Sigmoid colon (tissue), 7 donors: ENCODE data around the gene SLC45A2. TPM values are rescaled to one million over a fixed set of nuclear protein-coding genes. Genes with fewer than 3 reads are reported as not detected.

Source experiments
- DNase-seq: peaks from one replicate; pipeline ENCODE4 v3.0.0-alpha.2; 2019
- H3K27ac ChIP-seq, 4 donors: fragments of 200-600 bp; sonication (generic); one replicate each; pipeline ENCODE4 v1.5.1; 2016 to 2019; ENCODE audit warnings: mild to moderate bottlenecking in 1 of 4
- H3K27me3 ChIP-seq, 3 donors: fragments of 200-600 bp; sonication (generic); one replicate each; pipeline ENCODE4 v1.5.1; 2019; ENCODE audit warnings: mild to moderate bottlenecking in 1 of 3
- H3K36me3 ChIP-seq, 4 donors: fragments of 200-600 bp; sonication (generic); one replicate each; pipeline ENCODE4 v1.5.1; 2016 to 2019
- H3K4me1 ChIP-seq, 4 donors: fragments of 200-600 bp; sonication (generic); one replicate each; pipeline ENCODE4 v1.5.1; 2017 to 2019
- H3K4me3 ChIP-seq, 4 donors: fragments of 200-600 bp; sonication (generic); one replicate each; pipeline ENCODE4 v1.5.1; 2017 to 2019; ENCODE audit warnings: mild to moderate bottlenecking in 2 of 4, moderate library complexity in 1 of 4
- H3K9me3 ChIP-seq, 4 donors: fragments of 200-600 bp in 3 of 4; sonication (generic) in 3 of 4; one replicate each; pipeline versions ENCODE4 v1.5.1 to v1.6.1; 2013 to 2019
- CTCF ChIP-seq, 4 experiments: fragments of 450-650 bp in 3 of 4; fragments of 200-600 bp in 1 of 4; IDR thresholded peaks; one replicate each; pipeline ENCODE4 v1.5.1; 2016 to 2019; ENCODE audit warnings: antibody characterized with exemption in 4 of 4, mild to moderate bottlenecking in 3 of 4, moderate library complexity in 2 of 4
- EP300 ChIP-seq, 4 donors: sonication (generic); formaldehyde crosslinking; IDR thresholded peaks; one replicate each; pipeline ENCODE4 v1.6.1; 2017; ENCODE audit warnings: antibody characterized with exemption in 4 of 4
- POLR2A ChIP-seq, 2 donors: fragments of 450-650 bp; IDR thresholded peaks; one replicate each; pipeline ENCODE4 v1.6.1; 2016; ENCODE audit warnings: antibody characterized with exemption in 2 of 2, mild to moderate bottlenecking in 2 of 2, moderate library complexity in 2 of 2
- POLR2AphosphoS5 ChIP-seq, 4 donors: sonication (generic); formaldehyde crosslinking; IDR thresholded peaks; one replicate each; pipeline ENCODE4 v1.6.1; 2017; ENCODE audit warnings: antibody characterized with exemption in 4 of 4
- WGBS, 2 donors: extraction: QIAGEN DNeasy Blood & Tissue Kit; methylation state at CpG; one replicate each; pipeline ENCODE4 v1.1.7; 2013; 5-methylcytosine and 5-hydroxymethylcytosine counted together
- intact Hi-C: fragments of 100-400 bp; cut with DNase I; formaldehyde crosslinking; loops from one replicate; pipeline ENCODE4 v1.15.1; 2023
- polyA plus RNA-seq, 3 donors: library from polyadenylated mRNA; stranded (reverse); fragments of 200-250 nt; gene quantifications; one replicate each; pipeline ENCODE4 v1.2.3, GENCODE V29; 2013
- total RNA-seq, 4 donors: library from RNA; depleted of rRNA; stranded (reverse); fragments of >200 nt; gene quantifications; one replicate each; pipeline ENCODE4 v1.1.0, GENCODE V29; 2016
- donor health status: healthy with polysubstance abuse.
- donor health status: Bipolar disorder and iron deficiency.
- donor health status: healthy.

Gene SLC45A2
- total and polyA plus RNA-seq, 7 donors = 0.03 to 0.27 TPM; not detected in 5

GRCh38 chr5:33999978-34000377 lies 15.5 kb upstream of the SLC45A2 start:
- no peak for DNase-seq
- intact Hi-C loops = loop anchor here (10.0 kb wide), 2 partner anchors 485 to 915 kb away; partner anchors contain the start of genes BRIX1 and RAD1
- H3K4me1 ChIP-seq = peaks cover 0 to 22% (median 6%) of the 10 kb centered on the region in 4 donors
- H3K9me3 ChIP-seq = no peaks in the 10 kb centered on the region
- no peaks in the 10 kb centered on the region for H3K27me3 ChIP-seq
- peaks cover 0 to 26% (median 3%) of the 10 kb centered on the region in 4 donors for H3K36me3 ChIP-seq
- TF ChIP-seq EP300 (IDR thresholded peaks at IDR 0.05) (no peak), POLR2AphosphoS5 (IDR thresholded peaks at IDR 0.05) (no peak), CTCF (IDR thresholded peaks at IDR 0.05) (no peak), POLR2A (IDR thresholded peaks at IDR 0.05) (no peak)
- WGBS, 2 donors = 97 to 98% methylated on average over 4 of the region's 4 CpGs
- no peak overlapping the region for H3K4me3 ChIP-seq
- H3K27ac ChIP-seq = no peak overlapping the region

GRCh38 chr5:33997331-33997983 lies 13.0 kb upstream of the SLC45A2 start:
- Histone ChIP-seq H3K4me1 (peaks cover 0 to 22% (median 6%) of the 10 kb centered on the region in 4 donors), H3K4me3 (no peak overlapping the region), H3K27me3 (no peaks in the 10 kb centered on the region), H3K27ac (peak overlapping the region in 1 of 4 donors; percentile 31), H3K36me3 (peaks cover 0 to 14% (median 0%) of the 10 kb centered on the region in 4 donors), H3K9me3 (no peaks in the 10 kb centered on the region)
- intact Hi-C loops = no loop called here
- 34 to 46% methylated on average over 6 of the region's 6 CpGs for WGBS, 2 donors
- TF ChIP-seq CTCF (IDR thresholded peaks at IDR 0.05) (peak in 3 of 4 experiments; percentile 47 to 55 (median 53)), POLR2A (IDR thresholded peaks at IDR 0.05) (no peak), EP300 (IDR thresholded peaks at IDR 0.05) (no peak), POLR2AphosphoS5 (IDR thresholded peaks at IDR 0.05) (peak in 2 of 4 donors; percentile 14 to 32)
- peak; percentile 83 for DNase-seq

GRCh38 chr5:33995865-33996264 lies 11.4 kb upstream of the SLC45A2 start:
- Histone ChIP-seq H3K9me3 (no peaks in the 10 kb centered on the region), H3K27me3 (no peaks in the 10 kb centered on the region), H3K36me3 (peaks cover 0 to 11% (median 0%) of the 10 kb centered on the region in 4 donors), H3K27ac (no peak overlapping the region), H3K4me1 (peaks cover 0 to 13% (median 3%) of the 10 kb centered on the region in 4 donors), H3K4me3 (no peak overlapping the region)
- TF ChIP-seq EP300 (IDR thresholded peaks at IDR 0.05) (no peak), CTCF (IDR thresholded peaks at IDR 0.05) (no peak), POLR2A (IDR thresholded peaks at IDR 0.05) (no peak), POLR2AphosphoS5 (IDR thresholded peaks at IDR 0.05) (no peak)
- 66 to 68% methylated on average over 2 of the region's 2 CpGs for WGBS, 2 donors
- no peak for DNase-seq
- intact Hi-C loops = no loop called here

- Histone ChIP-seq H3K27ac (no peak overlapping the region), H3K36me3 (peaks cover 0 to 11% (median 0%) of the 10 kb centered on the region in 4 donors), H3K9me3 (no peaks in the 10 kb centered on the region), H3K4me1 (peaks cover 0 to 13% (median 3%) of the 10 kb centered on the region in 4 donors), H3K27me3 (no peaks in the 10 kb centered on the region), H3K4me3 (no peak overlapping the region)
- DNase-seq = no peak
- TF ChIP-seq CTCF (IDR thresholded peaks at IDR 0.05) (no peak), POLR2A (IDR thresholded peaks at IDR 0.05) (no peak), EP300 (IDR thresholded peaks at IDR 0.05) (no peak), POLR2AphosphoS5 (IDR thresholded peaks at IDR 0.05) (no peak)
- 39 to 72% methylated on average over 1 of the region's 1 CpG for WGBS, 2 donors
- intact Hi-C loops = no loop called here
Observed at GRCh38 chr5:33994845-33995244, 10.4 kb upstream of the SLC45A2 start.
